Measurements from ENCODE around the gene GSK3B. TPM values are rescaled to one million over a fixed set of nuclear protein-coding genes. Genes with fewer than 3 reads are reported as not detected.

GSK3B gene
- polyA plus RNA-seq, 3 donors, result 16.2 to 20.6 (median 20.5) TPM

- TF ChIP-seq, protein P1, sequence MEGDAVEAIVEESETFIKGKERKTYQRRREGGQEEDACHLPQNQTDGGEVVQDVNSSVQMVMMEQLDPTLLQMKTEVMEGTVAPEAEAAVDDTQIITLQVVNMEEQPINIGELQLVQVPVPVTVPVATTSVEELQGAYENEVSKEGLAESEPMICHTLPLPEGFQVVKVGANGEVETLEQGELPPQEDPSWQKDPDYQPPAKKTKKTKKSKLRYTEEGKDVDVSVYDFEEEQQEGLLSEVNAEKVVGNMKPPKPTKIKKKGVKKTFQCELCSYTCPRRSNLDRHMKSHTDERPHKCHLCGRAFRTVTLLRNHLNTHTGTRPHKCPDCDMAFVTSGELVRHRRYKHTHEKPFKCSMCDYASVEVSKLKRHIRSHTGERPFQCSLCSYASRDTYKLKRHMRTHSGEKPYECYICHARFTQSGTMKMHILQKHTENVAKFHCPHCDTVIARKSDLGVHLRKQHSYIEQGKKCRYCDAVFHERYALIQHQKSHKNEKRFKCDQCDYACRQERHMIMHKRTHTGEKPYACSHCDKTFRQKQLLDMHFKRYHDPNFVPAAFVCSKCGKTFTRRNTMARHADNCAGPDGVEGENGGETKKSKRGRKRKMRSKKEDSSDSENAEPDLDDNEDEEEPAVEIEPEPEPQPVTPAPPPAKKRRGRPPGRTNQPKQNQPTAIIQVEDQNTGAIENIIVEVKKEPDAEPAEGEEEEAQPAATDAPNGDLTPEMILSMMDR (IDR thresholded peaks at IDR 0.05), result no peak
- no peak overlapping the region for H3K4me3 Mint-ChIP-seq
- no peaks in the 10 kb centered on the region for H3K27me3 Mint-ChIP-seq (ENCODE audit: low read depth in 3 of 3)
- H3K9ac ChIP-seq (ENCODE audit: insufficient read depth, low read length, poor library complexity, severe bottlenecking), result no peak overlapping the region
- H3K9me3 ChIP-seq (replicated peaks in 1 of 2; ENCODE audit: control insufficient read depth in 1 of 2, insufficient read depth in 1 of 2, low read length in 2 of 2), result no peaks in the 10 kb centered on the region
- H3K27ac ChIP-seq (ENCODE audit: low read depth in 1 of 2, low read length in 2 of 2), result peak overlapping the region in 1 of 2 donors; percentile 51
- H3K36me3 Mint-ChIP-seq, result peaks cover 19 to 27% of the 10 kb centered on the region in 2 donors
- H3K79me2 ChIP-seq (ENCODE audit: insufficient read depth, low read length), result no peaks in the 10 kb centered on the region
- no peaks in the 10 kb centered on the region for H3K9me3 Mint-ChIP-seq
- H3K27me3 ChIP-seq (ENCODE audit: control insufficient read depth in 2 of 2, insufficient read depth in 2 of 2, low read length in 2 of 2), result no peaks in the 10 kb centered on the region
- H3K4me1 Mint-ChIP-seq, result peaks cover 10% of the 10 kb centered on the region
- no peak overlapping the region for H3K4me3 ChIP-seq (replicated peaks in 1 of 3; ENCODE audit: low read depth in 2 of 3, low read length in 3 of 3)
- no peak for DNase-seq
- intact Hi-C loops (cut with micrococcal nuclease), result no loop called here
- peaks cover 7 to 13% of the 10 kb centered on the region in 2 donors for H3K4me1 ChIP-seq (ENCODE audit: control insufficient read depth in 1 of 2, insufficient read depth in 2 of 2, low read length in 2 of 2)
- H4K20me1 ChIP-seq (ENCODE audit: insufficient read depth, low read length), result no peaks in the 10 kb centered on the region
- no CpG with 5 or more reads among the region's 2 CpGs for WGBS (ENCODE audit: insufficient coverage)
- no peak overlapping the region for H3K4me2 ChIP-seq (replicated peaks; ENCODE audit: extremely low read depth, low read length, poor library complexity, severe bottlenecking)
- no peak overlapping the region for H2AFZ ChIP-seq (ENCODE audit: insufficient read depth, low read depth, low read length, poor library complexity, severe bottlenecking)
- H3K27ac Mint-ChIP-seq, result peak overlapping the region in 1 of 7 donors; percentile 71
- H3K36me3 ChIP-seq (replicated peaks in 1 of 2; ENCODE audit: control insufficient read depth in 1 of 2, insufficient read depth in 2 of 2, low read length in 2 of 2), result peaks cover 3 to 38% of the 10 kb centered on the region in 2 donors
These were observed 220.6 kb downstream of the GSK3B start for GRCh38 chr3:119873646-119874045.

DNA sequence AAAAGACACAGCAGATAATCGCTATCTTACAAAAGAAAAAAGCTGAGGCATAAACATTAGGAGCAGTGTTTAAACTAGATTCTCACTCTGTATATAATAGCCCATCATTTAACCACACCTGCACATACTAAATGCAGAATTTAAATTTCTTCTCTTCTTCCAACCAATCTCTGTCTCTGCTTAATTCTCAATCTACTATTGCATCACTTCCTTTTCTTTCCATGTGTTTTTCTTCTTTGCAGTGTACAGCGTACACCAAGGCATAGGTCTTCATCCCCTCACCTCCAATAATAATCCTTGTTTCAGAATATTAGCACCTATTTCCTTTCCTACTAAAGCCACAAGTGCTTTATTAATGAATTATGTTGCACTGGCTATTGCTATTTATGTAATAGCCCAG, 221.5 kb downstream of the GSK3B start:
- no peaks in the 10 kb centered on the region for H3K9me3 Mint-ChIP-seq
- peaks cover 16% of the 10 kb centered on the region for H3K4me1 Mint-ChIP-seq
- Histone ChIP-seq H3K9me3 (replicated peaks in 1 of 2; ENCODE audit: control insufficient read depth in 1 of 2, insufficient read depth in 1 of 2, low read length in 2 of 2) (no peaks in the 10 kb centered on the region), H3K36me3 (replicated peaks in 1 of 2; ENCODE audit: control insufficient read depth in 1 of 2, insufficient read depth in 2 of 2, low read length in 2 of 2) (peaks cover 3 to 38% of the 10 kb centered on the region in 2 donors), H3K4me2 (replicated peaks; ENCODE audit: extremely low read depth, low read length, poor library complexity, severe bottlenecking) (no peak overlapping the region), H3K4me3 (replicated peaks in 1 of 3; ENCODE audit: low read depth in 2 of 3, low read length in 3 of 3) (no peak overlapping the region), H3K27me3 (ENCODE audit: control insufficient read depth in 2 of 2, insufficient read depth in 2 of 2, low read length in 2 of 2) (no peaks in the 10 kb centered on the region), H3K27ac (ENCODE audit: low read depth in 1 of 2, low read length in 2 of 2) (peak overlapping the region in 1 of 2 donors; percentile 51), H3K4me1 (ENCODE audit: control insufficient read depth in 1 of 2, insufficient read depth in 2 of 2, low read length in 2 of 2) (peaks cover 7 to 13% of the 10 kb centered on the region in 2 donors), H3K9ac (ENCODE audit: insufficient read depth, low read length, poor library complexity, severe bottlenecking) (no peak overlapping the region), H3K79me2 (ENCODE audit: insufficient read depth, low read length) (no peaks in the 10 kb centered on the region), H2AFZ (ENCODE audit: insufficient read depth, low read depth, low read length, poor library complexity, severe bottlenecking) (no peak overlapping the region), H4K20me1 (ENCODE audit: insufficient read depth, low read length) (peaks cover 2% of the 10 kb centered on the region)
- intact Hi-C loops (cut with micrococcal nuclease), result no loop called here
- TF ChIP-seq, protein P1 (IDR thresholded peaks at IDR 0.05), result no peak
- no peaks in the 10 kb centered on the region for H3K27me3 Mint-ChIP-seq (ENCODE audit: low read depth in 3 of 3)
- no CpG with 5 or more reads among the region's 2 CpGs for WGBS (ENCODE audit: insufficient coverage)
- peak overlapping the region in 1 of 7 donors; percentile 78 for H3K27ac Mint-ChIP-seq
- H3K36me3 Mint-ChIP-seq, result peaks cover 15 to 29% of the 10 kb centered on the region in 2 donors
- H3K4me3 Mint-ChIP-seq, result no peak overlapping the region
- no peak for DNase-seq

Data from CD14-positive monocyte (primary cell).